HG03066 (cell line): Measurements from ENCODE around the gene ERVW-1.
"Not testable (repeated sequence)": the region's sequence is repeated elsewhere in the genome, so short reads cannot be mapped to it uniquely, and the experiment has no call there.

ENCODE experiments used
- ATAC-seq: cut with Tn5 transposase; IDR thresholded peaks from one replicate; pipeline ENCODE4 v1.9.1; 2021; ENCODE audit warnings: low read depth; ENCODE audit not compliant: unreplicated experiment

Gene ERVW-1

GRCh38 chr7:92475261-92475770 lies 2.4 kb downstream of the ERVW-1 start:
- ATAC-seq: not testable (repeated sequence)

GRCh38 chr7:92473989-92474388 lies 3.8 kb downstream of the ERVW-1 start:
- not testable (repeated sequence) for ATAC-seq

DNA sequence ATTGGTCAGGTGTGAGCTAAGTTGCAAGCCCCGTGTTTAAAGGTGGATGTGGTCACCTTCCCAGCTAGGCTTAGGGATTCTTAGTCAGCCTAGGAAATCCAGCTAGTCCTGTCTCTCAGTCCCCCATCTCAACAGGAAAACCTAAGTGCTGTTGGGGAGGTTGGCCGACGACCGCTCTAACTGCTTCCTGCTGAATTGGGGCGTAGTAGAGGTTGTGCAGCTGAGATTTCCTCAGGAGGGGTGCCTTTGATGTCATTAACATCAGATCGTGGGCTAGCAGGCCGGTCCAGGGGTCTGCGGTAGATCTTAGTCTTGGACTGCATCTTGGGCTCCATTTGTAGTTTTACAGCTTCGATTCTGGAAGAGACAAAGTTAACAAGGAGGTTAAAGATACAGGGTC lies 9.2 kb downstream of the ERVW-1 start:
- ATAC-seq: not testable (repeated sequence)

DNA sequence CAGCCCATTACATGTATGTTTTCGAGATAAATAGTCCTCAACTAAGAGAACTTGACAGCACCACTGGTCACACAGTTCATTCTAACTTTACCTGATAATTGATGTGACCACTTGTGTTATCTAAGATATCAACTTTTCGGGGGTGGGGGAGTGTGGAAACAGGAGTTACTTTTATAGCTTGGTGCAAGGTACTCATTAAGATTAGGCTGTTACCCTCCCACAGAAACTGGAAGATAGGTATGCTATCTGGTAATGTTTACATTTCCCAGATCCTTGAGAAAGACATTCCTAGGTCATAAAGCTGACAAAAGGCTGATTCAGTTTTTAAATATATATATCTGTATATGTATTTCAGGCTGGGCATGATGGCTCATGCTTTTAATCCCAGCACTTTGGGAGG lies 11.1 kb downstream of the ERVW-1 start:
- no peak for ATAC-seq

GRCh38 chr7:92464515-92464914 lies 13.2 kb downstream of the ERVW-1 start:
- ATAC-seq: no peak

DNA sequence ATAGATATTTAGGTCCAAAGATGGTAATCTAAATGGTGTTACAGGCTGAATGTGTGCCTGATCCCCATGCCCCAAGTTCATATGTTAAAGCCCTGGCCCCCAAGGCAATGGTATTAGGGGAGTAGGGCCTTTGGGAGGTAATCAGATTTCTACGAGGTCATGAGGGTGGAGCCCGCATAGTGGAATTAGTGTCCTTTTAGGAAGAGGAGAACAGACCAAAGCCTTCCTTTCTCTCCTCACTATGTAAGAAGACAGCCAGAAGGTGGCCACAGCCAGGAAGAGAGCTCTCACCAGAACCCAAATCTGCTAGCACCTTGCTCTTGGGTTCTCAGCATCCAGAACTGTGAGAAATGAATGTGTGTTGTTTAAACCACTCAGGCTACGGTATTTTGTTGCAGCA lies 15.2 kb downstream of the ERVW-1 start:
- no peak for ATAC-seq

DNA sequence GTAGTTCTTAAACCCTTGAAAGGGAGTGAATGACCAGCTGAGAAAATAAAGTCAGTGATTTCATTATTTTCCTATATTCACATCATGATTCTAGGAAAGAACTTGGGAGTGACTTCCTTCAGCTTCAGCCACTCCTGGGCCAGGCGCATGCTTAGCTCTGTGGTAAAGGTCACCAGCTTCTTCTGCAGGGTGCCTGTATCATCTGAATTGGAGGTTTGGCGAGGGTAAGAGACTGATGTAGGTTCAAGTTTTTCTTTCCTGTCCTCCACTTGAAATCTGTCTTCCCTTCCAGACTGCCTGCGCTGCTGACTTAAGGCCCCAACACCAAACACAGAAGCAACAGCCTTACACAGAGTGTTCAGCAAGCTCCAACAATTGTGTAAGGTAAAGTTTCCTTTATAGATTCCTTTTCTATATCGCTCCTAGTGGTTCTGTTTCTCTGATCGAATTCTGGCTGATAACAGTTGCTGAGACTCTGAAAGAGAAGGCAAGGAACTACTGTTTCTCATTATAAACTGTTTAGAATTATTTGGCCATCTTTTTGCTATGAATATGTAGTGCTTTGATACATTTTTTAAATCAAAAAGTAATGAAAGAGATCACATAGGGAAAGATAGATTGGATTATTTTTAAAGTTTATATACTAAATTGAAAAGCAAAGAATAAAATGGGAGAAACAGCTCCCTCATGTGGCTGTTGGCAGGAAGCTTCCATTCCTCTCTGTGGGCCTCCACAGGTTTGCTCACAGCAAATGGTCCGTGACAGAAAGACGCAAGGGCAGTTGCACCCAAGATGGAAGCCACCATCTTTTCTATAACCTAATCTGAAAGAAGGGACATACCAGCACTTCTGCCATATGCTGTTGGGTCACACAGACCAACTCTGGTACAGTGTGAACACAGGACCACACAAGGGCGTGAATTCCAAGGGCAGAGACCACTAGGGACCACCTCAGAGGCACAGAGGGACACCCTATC lies 16.4 kb downstream of the ERVW-1 start:
- peak; percentile 66 for ATAC-seq

DNA sequence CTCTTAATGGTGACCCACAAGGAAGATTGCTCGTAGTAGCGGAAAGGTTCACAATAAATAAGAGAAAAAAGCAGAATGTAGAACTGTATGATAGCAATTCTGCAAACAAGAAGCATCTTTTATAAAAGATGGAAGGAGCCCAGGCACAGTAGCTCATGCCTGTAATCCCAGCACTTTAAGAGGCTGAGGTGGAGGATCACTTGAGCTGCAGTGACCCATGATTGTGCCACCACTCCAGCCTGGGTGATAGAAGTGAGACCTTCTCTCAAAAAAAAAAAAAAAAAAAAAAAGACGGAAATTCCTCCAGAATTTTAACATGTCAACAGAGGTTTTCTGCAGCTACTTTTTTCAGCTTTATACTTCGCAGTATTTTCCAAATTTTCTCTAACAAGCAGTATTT lies 17.2 kb downstream of the ERVW-1 start:
- ATAC-seq: no peak

- ATAC-seq: no peak
These were observed 17.6 kb downstream of the ERVW-1 start for GRCh38 chr7:92460109-92460508.

DNA sequence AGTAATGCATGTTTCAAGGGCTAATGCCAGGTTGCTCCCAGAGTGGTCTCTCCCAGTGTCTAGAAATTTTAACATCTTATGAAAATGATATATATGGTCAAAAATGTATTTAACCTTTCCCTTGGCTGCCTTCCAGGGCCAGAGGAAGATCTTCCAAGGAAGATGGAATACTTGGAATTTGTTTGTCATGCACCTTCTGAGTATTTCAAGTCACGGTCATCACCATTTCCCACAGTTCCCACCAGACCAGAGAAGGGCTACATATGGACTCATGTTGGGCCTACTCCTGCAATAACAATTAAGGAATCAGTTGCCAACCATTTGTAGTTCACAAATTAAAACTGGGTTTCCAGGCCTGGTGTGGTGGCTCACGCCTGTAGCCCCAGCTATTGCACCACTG lies 21.5 kb downstream of the ERVW-1 start:
- no peak for ATAC-seq

DNA sequence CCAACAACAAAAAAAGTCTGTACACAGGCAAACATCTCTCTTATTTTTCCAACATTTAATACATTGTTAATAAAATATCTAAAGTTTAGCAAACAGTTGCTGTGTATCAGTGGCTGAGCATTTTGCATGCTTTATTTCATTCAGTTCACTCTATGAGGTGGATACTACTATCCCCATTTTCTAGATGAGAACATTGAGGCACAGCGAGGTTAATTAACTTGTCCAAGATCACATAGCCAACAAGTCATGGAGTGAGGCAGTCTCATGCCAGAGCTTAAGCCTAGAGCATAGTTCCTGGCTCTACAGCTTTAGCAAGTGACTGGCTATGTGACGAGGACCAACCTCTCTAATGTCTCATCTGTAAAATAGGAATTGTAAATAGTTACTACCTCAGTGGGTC lies 26.1 kb downstream of the ERVW-1 start:
- ATAC-seq: no peak

- peak; percentile 39 for ATAC-seq
These were observed 29.5 kb downstream of the ERVW-1 start for GRCh38 chr7:92448205-92448747.

DNA sequence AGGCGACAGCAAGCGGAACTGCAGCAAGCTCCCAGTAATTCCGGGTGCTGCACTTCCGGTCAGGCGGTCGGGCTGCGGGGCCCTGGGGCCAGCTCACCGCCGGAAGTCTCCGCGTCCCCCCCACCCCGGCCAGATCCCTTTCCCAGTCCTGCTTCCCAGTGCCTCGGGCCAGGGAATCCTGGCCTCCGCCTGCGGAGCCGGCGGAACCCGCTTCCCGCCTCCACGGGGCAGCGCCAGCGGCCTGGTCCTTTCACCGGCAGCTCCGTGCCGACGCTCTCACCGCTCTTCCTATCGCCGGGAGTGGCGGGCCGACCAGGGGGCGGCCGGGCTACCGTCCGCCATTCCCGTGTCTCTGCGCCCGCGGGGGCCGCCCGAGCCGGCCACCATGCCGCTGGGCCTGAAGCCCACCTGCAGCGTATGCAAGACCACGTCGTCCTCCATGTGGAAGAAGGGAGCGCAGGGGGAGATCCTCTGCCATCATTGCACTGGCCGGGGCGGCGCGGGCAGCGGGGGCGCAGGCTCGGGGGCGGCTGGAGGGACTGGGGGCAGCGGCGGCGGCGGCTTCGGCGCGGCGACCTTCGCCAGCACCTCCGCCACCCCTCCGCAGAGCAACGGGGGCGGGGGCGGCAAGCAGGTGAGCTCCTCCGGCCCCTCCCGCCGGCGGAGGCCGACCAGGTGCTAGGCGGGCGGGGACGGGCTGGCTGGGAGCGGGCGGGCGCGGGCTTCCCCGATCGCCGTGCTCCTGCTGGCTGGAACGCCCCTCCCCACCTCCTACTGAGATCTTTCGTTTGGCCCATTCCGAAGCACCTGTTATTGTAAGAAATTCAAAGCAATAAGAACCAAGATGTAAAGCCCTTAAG lies 30.2 kb downstream of the ERVW-1 start, which contains the start of gene GATAD1:
Gene GATAD1, plus strand, starts transcription at position 138 of the 860 bp plus-strand sequence. Its CDS starts 248 bp downstream, at position 386.
- peak; percentile 87 for ATAC-seq

- no peak for ATAC-seq
These were observed 30.8 kb downstream of the ERVW-1 start for GRCh38 chr7:92446869-92447344.

DNA sequence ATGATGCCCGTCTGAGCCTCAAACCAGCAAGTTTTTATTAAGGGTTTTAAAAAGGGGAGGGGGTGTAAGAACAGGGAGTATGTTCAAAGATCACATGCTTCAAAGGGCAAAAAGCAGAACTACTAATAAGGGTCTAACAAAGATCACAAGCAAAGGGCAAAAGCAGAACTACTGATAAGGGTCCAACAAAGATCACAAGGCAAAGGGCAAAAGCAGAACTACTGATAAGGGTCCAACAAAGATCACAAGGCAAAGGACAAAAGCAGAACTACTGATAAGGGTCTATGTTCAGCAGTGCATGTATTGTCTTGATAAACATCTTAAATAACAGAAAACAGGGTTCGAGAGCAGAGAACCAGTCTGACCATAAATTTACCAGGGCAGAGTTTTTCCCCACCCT lies 35.0 kb downstream of the ERVW-1 start:
- ATAC-seq: not testable (repeated sequence)

- no peak for ATAC-seq
These were observed 39.7 kb downstream of the ERVW-1 start for GRCh38 chr7:92437956-92438491.

DNA sequence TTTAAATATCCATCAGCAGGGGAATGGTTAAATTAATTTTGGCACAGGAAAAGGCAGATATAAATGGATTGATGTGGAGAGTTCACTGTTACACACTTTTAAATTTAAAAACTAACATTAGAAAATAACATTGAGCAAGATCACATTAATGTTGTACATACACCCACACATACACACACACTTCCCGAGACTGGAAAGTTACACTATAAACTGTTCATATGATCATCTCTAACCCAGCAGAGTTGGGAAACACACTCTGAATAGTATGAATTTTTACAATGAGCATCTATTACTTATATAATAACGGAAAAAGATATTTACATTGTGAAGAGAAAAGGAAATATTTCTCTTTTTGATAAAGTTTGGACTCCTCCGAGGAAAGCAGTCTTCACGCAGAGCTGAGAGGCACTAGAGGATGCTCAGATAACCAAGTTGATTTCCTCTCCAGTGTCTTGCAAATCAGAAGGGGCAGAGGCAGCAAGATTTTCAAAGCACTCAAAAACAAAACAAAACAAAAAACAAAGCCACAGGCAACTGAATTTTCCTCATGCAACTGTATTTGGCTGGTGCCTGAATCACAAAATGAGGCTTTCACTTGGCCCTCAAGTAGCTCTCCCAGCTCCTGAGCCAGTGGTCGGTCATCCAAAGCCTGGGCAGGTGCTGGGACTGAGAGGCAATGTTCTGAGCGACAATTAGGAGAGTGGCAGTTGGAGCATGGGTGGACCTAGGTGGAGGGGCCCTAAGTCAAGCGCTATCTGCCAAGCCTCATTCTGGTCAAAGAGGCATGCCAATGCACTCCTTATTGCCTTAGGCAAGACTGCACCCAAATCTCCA lies 40.9 kb downstream of the ERVW-1 start:
- no peak for ATAC-seq

GRCh38 chr7:92435542-92435941 lies 42.2 kb downstream of the ERVW-1 start:
- ATAC-seq: no peak

DNA sequence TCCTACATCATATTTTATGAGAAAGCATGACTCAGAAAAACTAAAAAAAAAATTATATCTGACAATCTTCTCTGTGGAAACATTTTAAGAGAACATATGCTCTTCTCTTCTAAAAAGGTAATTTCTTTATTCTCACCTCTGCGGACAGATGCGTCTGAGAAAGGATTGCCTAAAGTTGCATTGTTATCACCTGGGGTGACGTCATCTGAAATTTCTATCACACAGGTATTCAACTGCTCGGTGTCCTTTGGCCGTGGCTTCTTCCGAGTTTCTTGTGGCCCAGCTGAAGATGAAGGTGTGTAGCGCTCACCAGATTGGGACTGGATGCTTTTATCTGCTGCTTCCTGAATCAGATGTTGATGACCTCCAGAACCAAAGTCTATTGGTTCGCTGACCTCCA lies 44.7 kb downstream of the ERVW-1 start:
- no peak for ATAC-seq
